ENCODE measurements around the gene UBQLNL.

- TF ChIP-seq CTCF (optimal IDR thresholded peaks at IDR 0.05 in 1 of 3, IDR thresholded peaks at IDR 0.05 in 1 of 3, conservative IDR thresholded peaks at IDR 0.05 in 1 of 3; ENCODE audit: extremely low read depth in 1 of 3, insufficient read depth in 2 of 3, low read length in 3 of 3): no peak
- no peak for TF ChIP-seq EZH2 (IDR thresholded peaks at IDR 0.05; ENCODE audit: low read length)
These were observed 6.7 kb downstream of the UBQLNL start, which contains the start of gene UBQLN3 for GRCh38 chr11:5509803-5510202.

All from keratinocyte (primary cell).